CD4-positive, alpha-beta T cell treated with Interleukin-17A for 4 hours (primary cell): ENCODE measurements around the gene IQSEC3.

Experiments used
- DNase-seq: peaks from one replicate; pipeline ENCODE4 v3.0.0-alpha.2; 2020; ENCODE audit warnings: mixed read lengths

The IQSEC3 gene

DNA sequence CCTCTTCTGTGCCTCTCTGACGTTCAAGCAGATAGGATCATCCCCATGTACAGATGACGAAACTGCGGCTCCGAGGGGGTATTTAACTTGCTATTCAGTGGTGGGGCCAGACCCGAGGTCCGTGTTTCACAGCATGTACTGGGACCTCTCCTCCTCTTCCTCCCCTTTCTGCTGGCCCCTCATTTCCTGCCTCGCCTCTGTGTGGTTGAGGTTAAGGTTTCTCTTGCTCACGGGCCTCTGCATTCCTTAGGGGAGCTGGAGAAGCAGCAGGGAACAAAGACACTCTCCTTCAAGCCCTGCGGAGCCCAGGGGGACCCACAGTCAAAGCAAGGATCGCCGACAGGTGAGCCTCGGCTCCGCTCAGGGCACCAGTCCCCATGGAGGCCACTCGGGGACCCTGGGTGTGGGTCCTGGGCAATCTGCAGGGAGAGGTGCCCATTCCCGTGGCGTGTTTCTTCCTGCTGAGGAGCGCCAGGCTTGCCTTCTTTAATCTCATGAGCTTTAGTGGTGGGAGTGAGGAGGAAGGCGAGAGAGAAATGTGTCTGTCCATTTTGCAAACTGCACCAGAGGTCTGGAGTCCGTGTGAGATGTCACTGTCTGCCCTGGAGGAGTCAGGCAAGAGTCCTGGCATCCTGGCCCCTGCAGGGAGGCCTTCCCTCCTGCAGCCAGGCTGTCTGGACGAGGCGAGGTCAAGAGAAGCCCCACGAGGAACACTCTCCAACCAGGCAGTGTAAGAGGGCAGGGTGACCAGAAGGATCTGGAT is 102.4 kb downstream of the IQSEC3 start:
- no peak for DNase-seq

DNA sequence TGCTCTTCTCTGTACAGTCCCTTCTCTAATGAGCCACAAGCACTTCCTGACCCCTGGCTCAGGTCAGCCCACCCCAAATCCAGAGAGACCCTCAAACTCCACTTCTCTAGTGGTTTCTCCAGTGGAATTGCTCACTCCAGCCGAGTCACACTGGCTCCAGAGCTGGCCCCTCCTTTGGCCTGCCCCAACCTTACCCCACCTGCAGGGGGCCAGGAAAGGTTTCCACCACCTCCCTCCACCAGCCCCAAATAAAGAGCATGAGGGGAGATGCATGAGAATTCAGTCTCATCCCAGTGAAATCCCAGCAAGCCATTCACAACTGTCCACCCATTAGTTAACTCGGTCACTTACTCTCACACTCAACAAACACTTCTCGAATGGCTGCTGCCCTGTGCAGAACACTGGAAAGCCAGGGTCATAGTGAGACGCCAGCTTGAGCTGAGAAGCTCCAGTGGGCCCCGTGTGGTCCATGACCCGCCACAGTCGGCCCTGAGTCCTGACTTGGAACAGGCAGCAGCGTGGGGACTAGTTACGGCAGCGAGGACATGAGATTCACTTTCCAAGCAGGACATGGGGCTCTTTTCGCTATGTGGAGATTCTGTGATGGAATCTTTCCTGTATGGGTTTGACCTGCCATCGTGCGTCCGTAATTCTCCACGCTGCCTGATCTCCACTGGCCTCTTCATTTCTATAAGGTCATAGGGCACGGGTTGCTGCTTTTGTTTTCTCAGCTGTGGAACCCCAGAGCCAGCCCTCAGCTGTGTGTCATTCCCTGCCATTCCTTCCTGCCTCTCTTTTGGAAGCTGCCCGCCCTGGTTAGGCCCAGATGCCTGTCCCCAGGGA is 103.2 kb downstream of the IQSEC3 start:
- no peak for DNase-seq

DNA sequence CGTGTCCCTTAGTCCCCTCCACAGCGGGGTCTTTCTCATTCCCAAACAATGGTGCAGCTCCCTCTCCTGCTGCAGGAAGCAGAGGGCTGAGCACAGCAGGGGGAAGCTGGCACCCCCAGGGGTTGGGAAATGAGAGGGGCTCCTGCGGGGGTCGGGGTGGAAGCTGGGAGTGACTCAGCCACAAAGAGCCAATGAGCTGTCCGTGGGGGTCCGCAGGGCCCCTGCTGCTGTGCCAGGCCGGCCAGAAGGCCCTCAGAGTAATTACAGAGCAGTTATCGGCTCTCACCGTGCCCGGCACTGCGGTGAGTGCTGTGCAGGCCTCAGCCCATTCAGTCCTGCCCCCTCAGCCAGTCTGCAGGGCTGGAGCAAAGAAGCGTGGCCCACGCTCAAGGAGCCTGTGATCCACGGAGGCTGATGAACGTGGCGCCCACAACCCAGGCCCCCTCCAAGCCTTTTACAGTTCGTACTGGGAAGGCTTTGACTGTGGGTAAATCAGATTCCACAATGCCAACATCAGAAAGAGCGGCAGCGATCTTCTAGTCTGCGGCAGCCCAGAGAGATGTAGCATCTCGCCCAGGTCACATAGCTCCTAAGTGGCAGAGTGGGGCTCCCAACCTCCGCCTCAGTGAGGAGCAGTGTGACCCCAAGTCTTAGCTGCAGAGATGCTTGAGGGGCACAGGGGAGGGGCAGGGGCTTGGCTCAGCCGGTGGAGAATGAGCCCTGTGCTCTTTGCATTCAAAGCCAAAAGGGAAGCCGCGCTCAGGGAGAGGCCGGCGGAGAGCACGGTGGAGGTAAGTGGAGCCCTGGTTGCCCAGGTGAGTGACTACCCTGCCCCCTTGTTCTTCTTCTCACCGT is 104.0 kb downstream of the IQSEC3 start:
- DNase-seq, result no peak

DNA sequence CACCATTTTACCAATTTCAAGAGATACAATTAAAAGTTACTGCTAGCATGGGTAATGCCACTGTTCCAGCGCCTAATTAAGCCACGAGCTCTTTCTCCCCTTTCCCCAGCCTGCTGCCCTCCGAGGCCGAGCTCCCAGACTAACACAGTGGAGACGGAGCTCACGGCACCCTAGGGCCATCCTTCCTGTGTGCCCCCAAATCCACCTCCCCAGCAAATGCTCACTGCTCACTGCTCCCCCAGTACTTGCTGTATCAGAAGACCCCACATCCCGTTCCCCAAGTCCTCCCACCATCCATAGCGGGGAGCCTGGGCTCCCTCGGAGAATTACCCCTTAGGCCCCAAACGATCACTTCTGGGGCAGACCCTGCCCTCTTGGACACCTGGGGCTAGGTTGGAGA is 104.7 kb downstream of the IQSEC3 start:
- DNase-seq, result no peak

DNA sequence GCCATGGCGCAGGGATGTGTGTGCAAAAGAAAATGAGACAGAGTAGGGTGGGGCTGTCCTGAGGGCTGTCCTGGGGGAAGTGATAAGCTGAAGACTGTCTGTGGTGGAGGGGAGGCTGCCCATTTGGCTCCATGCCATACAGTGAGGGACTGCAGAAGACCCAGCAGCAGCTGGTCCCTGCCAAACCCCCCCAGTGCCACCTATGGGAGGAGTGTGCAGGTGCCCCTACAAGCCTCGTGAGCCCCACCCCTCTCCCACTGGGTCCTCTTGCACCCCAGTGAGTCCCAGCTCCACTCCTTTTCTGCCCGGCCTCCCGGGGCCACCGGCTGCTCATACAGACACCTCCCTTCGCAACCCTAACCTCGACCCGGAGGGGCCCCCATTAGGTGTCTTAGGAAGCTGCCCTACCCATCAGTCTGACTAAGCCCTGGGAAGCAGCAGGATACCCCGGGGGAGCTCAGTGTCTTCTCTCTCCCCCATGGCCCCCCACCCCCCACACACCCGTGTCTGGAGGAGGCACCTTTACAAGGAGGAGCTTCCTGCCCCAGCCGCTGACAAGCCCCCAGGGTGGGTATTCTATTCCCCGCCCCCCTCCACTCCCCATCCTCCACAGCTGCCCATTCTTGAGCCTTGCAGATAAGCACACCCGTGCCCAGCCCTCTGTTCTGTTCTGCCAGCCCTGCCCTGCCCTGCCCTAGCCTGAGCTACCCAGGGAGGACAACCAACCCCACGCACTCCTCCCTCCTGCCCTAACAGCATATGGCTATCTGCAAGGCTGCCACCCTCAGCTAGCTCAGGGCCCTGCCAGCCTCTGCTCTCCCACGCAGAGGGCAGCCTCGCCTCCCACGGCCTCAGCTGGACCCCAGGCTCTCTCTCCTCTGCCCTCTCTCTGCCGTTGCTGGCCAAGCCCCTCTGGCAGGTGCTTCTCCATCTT is 105.4 kb downstream of the IQSEC3 start:
- DNase-seq, result no peak

DNA sequence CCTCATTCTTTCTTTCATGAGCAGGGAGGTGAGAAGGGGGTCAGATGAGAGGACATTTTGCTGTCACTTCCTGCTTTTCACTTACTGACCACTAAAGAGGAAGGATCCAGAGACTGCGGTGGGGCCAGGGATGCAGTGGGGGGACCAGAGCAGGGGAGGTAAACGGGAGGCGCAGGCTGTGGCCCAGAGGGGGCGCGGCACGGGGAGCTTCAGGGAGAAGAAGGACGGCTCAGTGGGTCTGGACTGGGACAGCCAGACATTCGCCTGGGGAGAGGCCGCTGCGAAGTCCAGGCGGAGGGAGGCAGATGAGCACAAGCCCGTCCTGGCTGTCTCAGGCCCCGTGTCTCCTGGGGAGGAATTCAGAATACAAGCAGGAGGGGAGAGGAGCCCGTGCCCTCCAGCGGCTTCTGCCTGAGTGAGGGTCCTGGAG is 106.2 kb downstream of the IQSEC3 start:
- DNase-seq, result no peak

DNA sequence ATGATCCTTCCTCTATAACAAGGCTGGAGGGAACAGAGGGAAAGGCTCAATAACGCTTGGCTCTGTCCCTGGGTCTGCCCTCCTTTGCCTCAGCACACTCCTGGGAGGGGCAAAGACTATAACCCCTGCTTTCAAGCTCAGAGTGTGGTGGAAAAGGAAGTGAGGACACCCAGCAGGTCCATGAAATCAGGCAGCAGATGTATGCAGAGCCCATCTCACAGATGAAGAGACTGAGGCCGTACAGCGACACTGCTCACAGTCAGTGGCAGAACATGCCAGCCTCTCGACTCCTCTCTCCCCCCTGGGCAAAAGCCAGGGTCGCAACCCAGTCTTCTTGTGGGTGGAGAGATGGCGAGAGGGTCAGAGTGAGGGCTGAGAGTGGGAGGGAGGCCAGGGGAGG is 107.6 kb downstream of the IQSEC3 start:
- DNase-seq, result no peak

DNA sequence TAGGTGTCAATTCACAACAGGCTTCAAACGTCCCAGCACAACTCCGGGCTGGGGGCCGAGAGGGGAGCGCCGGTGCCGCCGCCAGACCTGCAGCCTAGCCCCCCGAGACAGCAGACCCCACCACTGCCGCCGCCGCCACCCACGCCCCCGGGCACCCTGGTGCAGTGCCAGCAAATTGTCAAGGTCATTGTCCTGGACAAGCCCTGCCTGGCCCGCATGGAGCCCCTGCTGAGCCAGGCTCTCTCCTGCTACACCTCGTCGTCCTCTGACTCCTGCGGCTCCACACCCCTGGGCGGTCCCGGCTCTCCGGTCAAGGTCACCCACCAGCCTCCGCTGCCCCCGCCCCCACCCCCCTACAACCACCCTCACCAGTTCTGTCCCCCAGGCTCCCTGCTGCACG is 108.0 kb downstream of the IQSEC3 start:
- DNase-seq, result no peak

DNA sequence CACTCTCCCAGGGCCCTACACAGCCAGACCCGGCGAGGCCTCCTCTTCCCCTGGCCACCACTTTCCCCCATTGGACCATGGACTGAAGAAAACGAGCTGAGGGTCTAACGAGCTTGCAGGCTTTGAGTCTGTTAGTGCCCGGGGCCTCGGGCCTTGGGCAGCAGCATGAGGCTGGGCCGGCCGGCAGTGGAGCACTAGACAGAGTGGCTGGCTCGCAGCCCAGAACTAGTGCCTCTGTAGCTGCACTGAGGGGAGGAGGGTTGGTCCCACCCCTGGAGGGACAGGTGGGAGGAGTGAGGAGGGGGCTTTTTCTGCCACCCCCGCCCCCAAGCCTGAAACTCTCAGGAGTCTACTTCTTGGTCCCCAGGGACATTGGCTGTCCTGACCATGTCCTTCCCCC is 108.7 kb downstream of the IQSEC3 start:
- DNase-seq, result no peak

DNA sequence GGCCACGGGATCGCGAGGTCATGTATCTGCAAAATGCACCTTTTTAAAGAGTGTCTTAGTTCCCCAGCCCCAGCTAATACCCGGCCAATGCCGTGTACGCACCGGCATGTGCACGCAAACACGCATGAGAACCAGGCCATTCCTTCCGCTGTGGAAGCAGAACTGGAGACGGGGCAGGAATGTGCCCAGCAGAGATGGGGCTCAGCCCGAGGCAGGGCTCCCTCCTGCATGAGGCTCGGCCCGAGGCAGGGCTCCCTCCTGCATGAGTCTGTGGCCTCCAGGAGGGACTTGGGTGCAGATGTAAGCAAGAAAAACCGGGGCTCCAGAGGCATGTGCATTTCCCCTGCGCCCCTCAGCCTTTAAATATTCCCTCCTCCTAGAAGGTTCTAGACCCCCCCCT is 109.2 kb downstream of the IQSEC3 start:
- DNase-seq, result no peak

DNA sequence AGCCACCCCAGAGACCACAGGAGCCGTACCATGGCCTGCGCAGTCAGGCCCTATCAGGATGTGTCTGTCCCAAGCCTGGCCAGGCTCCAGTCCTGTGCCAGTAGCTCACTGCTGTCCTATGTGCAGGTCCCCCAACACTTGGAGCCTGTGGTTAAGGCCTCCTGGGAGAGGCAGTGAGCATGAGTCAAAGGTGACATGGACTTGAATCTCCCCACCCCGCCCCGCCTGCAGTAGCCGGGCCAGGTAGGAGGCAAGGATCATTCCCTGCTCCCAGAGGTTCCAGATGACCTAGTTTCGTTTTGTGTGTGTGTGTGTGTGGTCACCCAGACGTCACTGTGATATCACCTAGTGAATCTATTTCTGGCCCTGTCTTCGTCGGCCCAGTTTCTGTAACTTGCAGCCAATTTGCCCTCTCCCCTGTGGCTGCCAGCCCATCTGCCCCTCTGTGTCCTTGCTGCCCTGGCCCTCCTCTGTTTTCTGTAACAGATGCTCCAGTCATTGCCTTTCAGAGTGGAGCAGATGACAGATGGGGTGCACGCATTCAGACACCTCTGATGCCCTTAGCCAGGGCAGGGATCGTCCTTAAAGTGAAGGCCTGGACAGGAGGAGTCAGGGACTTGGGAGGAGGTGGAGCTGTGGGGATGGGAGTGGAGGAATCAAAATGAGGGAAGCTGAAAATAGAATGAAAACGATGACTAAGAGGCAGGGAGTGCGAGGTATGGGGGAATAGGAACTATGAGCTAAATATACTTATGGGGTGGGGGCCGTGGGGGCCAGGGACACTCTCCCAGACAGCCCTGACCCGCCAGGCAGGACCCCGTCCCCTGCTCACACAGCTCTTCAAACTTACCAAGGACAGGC is 110.0 kb downstream of the IQSEC3 start:
- no peak for DNase-seq

DNA sequence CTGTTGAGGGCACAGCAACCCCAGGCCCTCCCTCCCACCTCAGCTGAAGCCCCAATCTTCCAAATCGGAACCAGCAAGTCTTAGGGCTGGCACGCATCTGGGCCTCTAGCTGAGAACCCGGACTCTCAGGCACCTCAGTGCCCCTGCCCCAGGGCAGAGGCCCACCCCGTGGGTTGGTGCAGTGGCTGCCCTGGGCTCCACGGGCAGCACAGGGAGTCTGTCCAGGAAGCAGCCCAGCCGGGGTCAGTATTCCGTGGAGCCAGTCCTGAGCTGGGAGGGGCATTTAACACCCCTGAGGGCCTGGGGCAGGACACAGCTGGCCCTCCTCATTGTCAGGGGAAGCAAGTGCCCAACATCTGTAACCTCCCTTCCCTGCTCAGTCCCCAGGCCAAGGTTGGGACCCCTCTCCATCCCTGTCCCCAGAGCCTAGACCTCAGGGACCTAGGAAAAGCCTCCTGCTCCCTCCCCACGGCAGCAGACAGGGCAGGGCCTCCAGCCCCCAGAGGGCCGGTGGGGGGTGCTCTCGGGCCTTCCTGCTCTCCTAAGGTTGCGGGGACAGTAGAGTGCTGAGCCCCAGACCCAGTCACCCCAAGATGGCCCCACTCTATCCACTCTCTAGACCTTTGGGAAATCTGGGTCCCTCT is 110.9 kb downstream of the IQSEC3 start:
- no peak for DNase-seq

DNA sequence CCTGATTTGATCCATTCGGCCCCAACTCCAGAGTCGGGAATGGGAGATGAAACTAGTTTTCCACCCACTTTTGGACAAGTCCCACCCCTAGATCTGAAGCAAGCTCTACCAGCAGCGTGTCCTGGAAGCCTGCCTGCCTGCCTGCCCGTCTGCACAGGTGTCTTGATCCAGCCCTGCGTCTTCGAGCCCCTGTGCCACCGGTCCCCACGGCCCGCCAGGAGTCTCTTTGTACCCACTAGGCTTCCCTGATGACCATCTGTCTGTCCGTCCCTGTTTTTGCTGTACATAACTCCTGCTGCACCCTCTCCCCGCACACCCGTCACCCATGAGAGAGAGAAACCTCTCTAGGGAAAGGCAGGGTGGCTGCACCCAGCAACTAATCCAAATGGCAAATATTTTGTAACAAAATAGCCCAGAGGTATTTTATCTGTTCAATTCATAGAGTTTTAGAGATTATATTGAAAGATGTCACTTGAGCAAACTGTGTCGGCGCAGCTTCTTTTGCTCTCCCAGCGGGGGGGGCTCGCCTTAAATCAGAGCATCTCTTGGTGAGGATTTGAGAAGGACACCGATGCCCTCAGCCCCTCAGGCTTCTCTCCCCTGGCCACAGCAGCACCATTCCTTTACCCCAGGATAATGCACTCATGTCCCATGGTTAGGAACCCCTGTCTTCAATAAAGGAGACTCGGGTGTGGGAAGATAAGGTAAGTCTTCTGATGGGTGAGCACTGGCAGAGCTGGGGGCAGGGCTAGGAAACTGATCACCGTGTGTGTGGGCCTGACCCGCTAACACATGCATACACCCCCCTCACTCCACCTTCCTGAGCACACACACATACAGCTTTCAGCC is 111.6 kb downstream of the IQSEC3 start:
- DNase-seq, result no peak

DNA sequence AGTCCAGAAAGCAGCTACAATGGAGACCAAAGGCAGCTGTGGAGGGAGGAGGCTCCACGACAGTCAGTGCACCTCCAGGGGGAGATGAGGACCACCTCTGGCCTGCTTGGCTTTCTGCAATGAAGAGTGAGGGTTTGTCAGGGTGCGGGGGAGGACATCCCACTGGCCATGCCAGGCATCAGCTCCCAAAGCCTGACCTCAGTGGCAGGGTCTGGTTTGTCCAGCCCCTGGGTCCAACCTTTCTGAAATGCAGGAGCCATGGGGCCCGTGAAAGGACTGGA is 112.2 kb downstream of the IQSEC3 start:
- no peak for DNase-seq

DNA sequence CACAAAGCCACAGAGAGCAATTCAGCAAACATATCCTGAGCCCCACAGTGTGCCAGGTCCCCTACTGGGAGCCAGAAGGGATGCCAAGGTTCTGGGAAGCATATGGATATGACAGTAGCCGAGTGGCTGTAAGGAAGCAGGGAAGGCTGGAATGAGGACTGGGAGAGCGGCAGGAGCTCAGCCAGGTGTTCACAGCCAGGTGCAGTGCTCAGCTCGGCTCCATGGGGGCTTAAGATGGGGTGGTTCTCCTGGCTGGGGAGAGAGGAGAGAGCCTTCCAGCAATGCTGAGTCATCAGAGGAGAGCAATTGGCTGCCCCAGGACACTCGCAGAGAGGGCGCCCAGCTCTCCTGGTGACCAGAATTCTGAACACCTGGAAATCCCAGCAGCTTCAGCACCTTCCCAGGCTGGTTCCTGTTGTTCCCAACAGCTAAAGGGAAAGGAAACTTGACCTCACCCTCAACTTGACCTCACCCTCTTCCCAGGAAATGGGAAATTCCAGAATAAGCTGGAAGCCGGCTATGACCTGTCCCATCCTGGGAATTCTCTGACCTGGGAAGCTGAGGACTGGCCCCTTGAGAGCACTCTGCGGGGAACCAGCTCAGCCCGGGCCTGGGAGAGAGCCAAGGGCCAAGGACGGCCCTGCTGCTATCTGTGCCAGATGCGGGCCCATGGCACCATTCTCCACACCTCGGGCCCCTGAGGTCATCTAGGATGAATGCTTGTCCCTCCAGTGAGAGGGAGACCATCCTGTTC is 112.7 kb downstream of the IQSEC3 start:
- DNase-seq, result no peak

DNA sequence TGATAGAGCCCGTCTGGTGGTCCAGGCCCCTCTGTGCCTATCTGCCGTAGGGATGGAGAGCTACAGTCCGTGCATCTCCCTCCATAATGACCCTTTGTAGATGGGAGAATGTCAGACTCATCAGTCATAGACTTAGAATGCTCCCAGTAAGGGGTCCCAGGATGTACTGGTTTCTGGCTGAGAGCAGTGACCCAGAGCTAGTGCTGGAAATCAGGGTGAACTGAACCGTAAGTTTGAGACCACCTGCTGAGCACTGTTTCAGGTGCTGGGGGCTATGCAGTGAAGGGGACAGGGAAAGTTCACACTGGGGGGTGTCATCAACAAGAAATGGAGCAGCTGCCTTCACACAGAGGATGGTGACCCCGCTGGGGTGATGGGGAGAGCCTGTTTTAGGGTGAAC is 113.3 kb downstream of the IQSEC3 start:
- no peak for DNase-seq

DNA sequence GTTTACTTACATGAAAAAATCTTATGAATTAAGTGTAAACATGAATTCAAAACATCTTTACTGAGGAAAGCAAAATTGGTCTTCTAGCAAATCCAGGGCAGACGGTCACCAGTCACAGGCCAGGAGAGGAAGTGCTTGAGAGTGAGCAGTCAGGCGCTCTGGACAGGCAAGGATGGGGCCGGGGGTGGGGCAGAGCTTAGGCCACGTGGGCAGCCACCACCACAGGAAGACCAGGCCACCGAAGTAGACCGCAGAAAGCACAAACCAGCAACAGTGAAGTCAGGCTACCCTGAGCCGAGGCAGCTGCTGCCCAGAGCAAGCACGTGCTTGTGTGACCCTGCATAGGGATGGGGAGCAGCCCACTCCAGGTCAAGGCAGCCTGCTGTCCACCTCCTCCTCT is 113.9 kb downstream of the IQSEC3 start:
- DNase-seq, result no peak

DNA sequence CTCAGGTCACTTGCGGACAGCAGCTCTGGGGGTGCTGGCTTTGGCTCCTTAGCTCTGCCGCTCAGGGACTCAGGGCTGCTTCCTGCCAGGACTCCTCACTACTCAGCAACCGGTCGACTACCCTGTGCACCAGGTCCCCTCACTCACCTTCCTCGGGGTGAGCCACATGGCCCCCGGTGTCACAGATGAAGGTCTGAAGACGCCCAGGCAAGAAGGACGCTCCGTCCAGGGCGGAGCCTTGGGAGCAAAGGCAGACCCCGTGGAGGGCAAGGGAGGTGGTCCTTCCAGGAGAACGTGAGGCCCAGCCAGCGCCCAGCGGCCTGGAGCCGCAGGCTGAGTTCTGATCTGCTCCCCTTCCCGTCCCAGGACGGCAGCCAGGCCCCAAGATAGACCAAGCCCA is 115.4 kb downstream of the IQSEC3 start:
- no peak for DNase-seq

DNA sequence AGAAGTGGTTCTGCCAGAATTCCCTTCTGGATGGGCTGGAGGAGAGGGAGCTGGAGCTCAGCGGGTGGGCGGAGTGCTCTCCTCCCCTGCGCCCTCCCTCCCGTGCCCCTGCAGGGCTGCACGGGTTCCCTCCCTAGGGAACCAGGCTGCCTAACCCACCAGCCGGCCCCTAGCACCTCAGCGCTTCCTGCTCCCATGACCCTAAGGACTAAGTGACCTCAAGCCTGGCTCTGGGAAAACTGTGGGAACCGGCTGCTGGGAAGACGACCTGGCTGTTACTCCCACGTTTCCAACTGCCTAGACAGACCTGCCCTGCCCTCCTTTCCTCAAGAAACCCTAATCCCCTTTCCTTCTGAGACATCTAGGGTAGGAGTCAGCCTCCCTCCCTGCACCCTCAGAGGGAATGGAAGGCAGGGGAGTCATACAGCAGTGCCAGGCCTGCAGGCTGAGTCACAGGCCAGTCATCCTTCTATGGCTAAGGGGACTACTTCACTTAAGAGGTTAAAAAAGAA is 115.9 kb downstream of the IQSEC3 start:
- DNase-seq, result no peak
